Adrenal gland (tissue), 12 donors: ENCODE data around the gene KHDRBS1. TPM values are rescaled to one million over a fixed set of nuclear protein-coding genes. Genes with fewer than 3 reads are reported as not detected.
A peak's percentile ranks its signal among the peaks of the same experiment; 100 is the strongest.

ENCODE experiments used
- DNase-seq, 7 donors: peaks; one replicate each; pipeline ENCODE4 v3.0.0-alpha.2; 2019 to 2020
- H3K27ac ChIP-seq, 5 donors: fragments of 200-600 bp; sonication (generic) in 4 of 5; 1 replicate in 3 of 5; 2 replicates in 2 of 5; pipeline versions ENCODE4 v1.5.1 to v1.8.0; 2016 to 2020; ENCODE audit warnings: mild to moderate bottlenecking in 1 of 5
- H3K27me3 ChIP-seq: fragments of 200-600 bp; 2 replicates; pipeline ENCODE4 v1.8.0; 2021
- H3K36me3 ChIP-seq, 2 donors: fragments of 200-600 bp; replicated peaks in 1 of 2; 1 replicate in 1 of 2; 2 replicates in 1 of 2; pipeline versions ENCODE4 v1.5.1 to v1.8.0; 2018 to 2022
- H3K4me1 ChIP-seq, 2 donors: fragments of 200-600 bp; replicated peaks in 1 of 2; 1 replicate in 1 of 2; 2 replicates in 1 of 2; pipeline versions ENCODE4 v1.5.1 to v1.8.0; 2018 to 2021
- H3K4me3 ChIP-seq, 4 donors: fragments of 200-600 bp; sonication (generic) in 3 of 4; one replicate each; pipeline ENCODE4 v1.5.1; 2016 to 2018
- H3K9me3 ChIP-seq, 3 donors: fragments of 200-600 bp; sonication (generic) in 1 of 3; replicated peaks in 1 of 3; 1 replicate in 2 of 3; 2 replicates in 1 of 3; pipeline versions ENCODE4 v1.5.1 to v1.8.0; 2016 to 2021
- CTCF ChIP-seq, 6 experiments: fragments of 450-650 bp in 4 of 6; fragments of 200-600 bp in 2 of 6; sonication (generic) in 1 of 6; IDR thresholded peaks; 1 replicate in 5 of 6; 2 replicates in 1 of 6; pipeline versions ENCODE4 v1.5.1 to v1.8.0; 2016 to 2021; ENCODE audit warnings: antibody characterized with exemption in 6 of 6, mild to moderate bottlenecking in 2 of 6, moderate library complexity in 1 of 6
- POLR2A ChIP-seq, 2 donors: fragments of 450-650 bp; IDR thresholded peaks; one replicate each; pipeline ENCODE4 v1.6.1; 2017; ENCODE audit warnings: antibody characterized with exemption in 2 of 2, mild to moderate bottlenecking in 2 of 2, moderate library complexity in 1 of 2
- WGBS, 4 donors: extraction: QIAGEN DNeasy Blood & Tissue Kit in 2 of 4; methylation state at CpG; one replicate each; pipeline versions ENCODE4 v1.1.5 to v1.1.7; 2013 to 2017; 5-methylcytosine and 5-hydroxymethylcytosine counted together
- intact Hi-C, 2 donors: fragments of 100-400 bp; cut with DNase I; formaldehyde crosslinking; loops; one replicate each; pipeline versions ENCODE4 v1.14.1 to v1.15.0; 2022 to 2023
- polyA plus RNA-seq, 3 donors: library from polyadenylated mRNA; stranded (reverse); fragments of 200-250 nt in 2 of 3; fragments of 350-450 nt in 1 of 3; fragmentation: Illumina TruSeq in 1 of 3; extraction: RNeasy Lipid Tissue Mini Kit (QIAGEN cat#74804) in 1 of 3; gene quantifications; one replicate each; pipeline ENCODE4 v1.2.3, GENCODE V29; 2013 to 2014
- total RNA-seq, 9 donors: library from RNA; depleted of rRNA in 4 of 9; stranded (reverse); fragments of >200 nt in 4 of 9; fragments of 120-200 nt in 1 of 9; fragmentation: NEBNext Ultra II Directional in 1 of 9; extraction: Animal tissue kit (Norgen Biotek cat#: 25700) in 1 of 9; gene quantifications; one replicate each; pipeline versions ENCODE4 v1.1.0 to v1.2.4, GENCODE V29; 2013 to 2023
- donor health status: healthy with polysubstance abuse.
- donor health status: Bipolar disorder and iron deficiency.
- donor health status: DM: yes; HTN: yes; CAD: no.
- donor health status: DM: no; HTN: no; CAD: no.
- donor health status: DM: no; HTN: no; CAD: no.
- donor health status: DM: yes; HTN: yes; CAD: no.

KHDRBS1 gene
- total and polyA plus RNA-seq, 12 donors, result 37.3 to 108 (median 72.8) TPM

- DNase-seq, result peak in 2 of 7 donors; percentile 34 to 48
- intact Hi-C loops, result no loop called here
- WGBS, 4 donors, result 54 to 64% (median 63%) methylated on average over 6 of the region's 6 CpGs
- Histone ChIP-seq H3K9me3 (no peaks in the 10 kb centered on the region), H3K27me3 (no peaks in the 10 kb centered on the region), H3K4me1 (peaks cover 8 to 35% of the 10 kb centered on the region in 2 donors), H3K36me3 (no peaks in the 10 kb centered on the region), H3K4me3 (no peak overlapping the region), H3K27ac (no peak overlapping the region)
- TF ChIP-seq POLR2A (IDR thresholded peaks at IDR 0.05) (no peak), CTCF (IDR thresholded peaks at IDR 0.05) (no peak)
Observed at GRCh38 chr1:32025515-32025914, 11.8 kb downstream of the KHDRBS1 start.

DNA sequence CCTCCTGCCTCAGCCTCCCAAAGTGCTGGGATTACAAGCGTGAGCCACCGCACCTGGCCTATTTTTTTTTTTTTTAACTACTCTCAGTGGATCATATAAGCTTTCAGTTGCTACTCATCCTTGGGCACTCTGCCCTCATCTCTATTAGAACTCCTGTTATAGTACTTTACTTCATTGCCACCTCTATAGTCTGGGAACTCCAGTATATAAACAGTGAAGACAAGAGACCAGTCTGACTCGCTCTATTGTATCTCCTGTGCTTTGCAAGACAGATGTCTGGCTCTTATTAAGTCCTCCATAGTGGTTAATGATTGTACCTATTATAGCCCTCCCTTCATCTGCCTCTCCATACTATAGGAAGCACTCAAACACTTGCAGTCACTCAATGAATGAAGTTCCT is 15.1 kb downstream of the KHDRBS1 start:
- DNase-seq, result no peak
- TF ChIP-seq POLR2A (IDR thresholded peaks at IDR 0.05), result no peak
- TF ChIP-seq CTCF (IDR thresholded peaks at IDR 0.05), result no peak

DNA sequence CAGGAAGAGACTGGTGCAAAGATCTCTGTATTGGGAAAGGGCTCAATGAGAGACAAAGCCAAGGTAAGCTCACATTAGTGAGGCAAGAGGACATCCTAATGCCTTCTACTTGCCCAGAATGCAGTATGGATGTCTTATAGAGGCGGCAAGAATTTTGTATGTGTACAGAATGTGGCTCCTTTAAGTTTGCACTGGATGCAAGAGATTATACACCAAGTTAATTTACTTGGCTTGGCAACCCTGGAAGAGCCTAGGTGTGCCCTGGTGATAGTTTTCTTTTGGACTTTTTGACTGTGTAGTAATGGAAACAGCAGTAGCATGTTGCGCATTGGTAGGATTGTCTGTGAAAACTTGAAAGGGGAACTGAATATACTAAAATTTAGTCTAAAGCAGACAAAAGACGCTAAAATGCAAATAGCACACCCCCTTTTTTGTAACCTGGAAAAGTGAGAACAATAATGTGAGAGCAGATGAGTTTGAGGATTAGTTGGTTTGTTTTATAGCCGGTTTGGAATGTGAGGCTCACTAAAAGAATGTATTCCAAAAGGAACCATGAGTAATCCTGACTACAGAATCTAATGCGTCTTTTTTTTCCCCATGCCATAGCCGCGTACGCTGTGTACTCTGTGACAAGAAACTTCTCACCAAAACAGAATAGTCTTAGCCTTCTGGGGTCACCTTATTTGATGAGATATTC is 18.1 kb downstream of the KHDRBS1 start:
- Histone ChIP-seq H3K36me3 (peaks cover 0 to 43% of the 10 kb centered on the region in 2 donors), H3K4me1 (no peaks in the 10 kb centered on the region), H3K4me3 (no peak overlapping the region), H3K9me3 (no peaks in the 10 kb centered on the region), H3K27ac (no peak overlapping the region), H3K27me3 (no peaks in the 10 kb centered on the region)
- TF ChIP-seq CTCF (IDR thresholded peaks at IDR 0.05), result no peak
- no peak for TF ChIP-seq POLR2A (IDR thresholded peaks at IDR 0.05)
- 90 to 94% (median 92%) methylated on average over 7 to 8 of the region's 8 CpGs for WGBS, 4 donors
- intact Hi-C loops, result no loop called here
- DNase-seq, result no peak

More for the DNA sequence above, 15.1 kb downstream of the KHDRBS1 start:
- Histone ChIP-seq H3K4me1 (peaks cover 0 to 8% of the 10 kb centered on the region in 2 donors), H3K27ac (no peak overlapping the region), H3K9me3 (no peaks in the 10 kb centered on the region), H3K27me3 (no peaks in the 10 kb centered on the region), H3K4me3 (no peak overlapping the region), H3K36me3 (peaks cover 0 to 21% of the 10 kb centered on the region in 2 donors)
- intact Hi-C loops, result no loop called here
- WGBS, 4 donors, result 91 to 97% (median 94%) methylated on average over 3 of the region's 3 CpGs

DNA sequence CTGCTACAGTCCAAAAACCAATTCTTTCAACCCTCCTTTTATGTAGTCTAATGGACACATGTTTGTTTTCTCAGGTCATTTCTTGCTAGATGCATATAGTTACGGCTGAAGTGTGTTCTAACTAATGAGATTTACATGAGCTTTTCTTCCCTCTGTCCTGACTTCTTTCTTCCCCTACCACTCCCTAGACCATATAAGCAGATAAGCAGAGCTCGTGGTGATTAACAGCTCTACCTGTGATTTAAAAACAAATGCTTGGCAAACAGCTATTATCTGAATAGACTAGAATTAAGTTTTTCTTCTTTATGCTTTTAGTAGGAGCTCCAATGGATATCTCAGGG is 18.6 kb downstream of the KHDRBS1 start:
- H3K36me3 ChIP-seq, result peaks cover 0 to 48% of the 10 kb centered on the region in 2 donors
- intact Hi-C loops, result no loop called here
- no peaks in the 10 kb centered on the region for H3K9me3 ChIP-seq
- no peak for DNase-seq
- no peak overlapping the region for H3K4me3 ChIP-seq
- 84 to 96% (median 93%) methylated on average over 2 of the region's 2 CpGs for WGBS, 4 donors
- TF ChIP-seq CTCF (IDR thresholded peaks at IDR 0.05) (no peak), POLR2A (IDR thresholded peaks at IDR 0.05) (no peak)
- no peaks in the 10 kb centered on the region for H3K4me1 ChIP-seq
- no peak overlapping the region for H3K27ac ChIP-seq
- H3K27me3 ChIP-seq, result no peaks in the 10 kb centered on the region
